SU-DHL-6 (cell line): ENCODE results near the gene GAS2L2.

ENCODE experiments used
- H2AFZ ChIP-seq: fragments of 200-600 bp; sonication (generic); 2 replicates; pipeline ENCODE4 v1.6.1; 2014; ENCODE audit warnings: low read depth, mild to moderate bottlenecking, moderate library complexity, mixed read lengths, antibody characterized with exemption, low read length; ENCODE audit not compliant: severe bottlenecking
- H3F3A ChIP-seq: fragments of 200-600 bp; shearing (Covaris generic); 2 replicates; pipeline ENCODE4 v1.6.0; 2016; ENCODE audit warnings: antibody characterized with exemption, mild to moderate bottlenecking; ENCODE audit not compliant: insufficient read depth
- H3K27ac ChIP-seq: fragments of 200-600 bp; sonication (generic); 2 replicates; pipeline ENCODE4 v1.5.1; 2016; ENCODE audit warnings: low read depth, mild to moderate bottlenecking, low read length, moderate library complexity, mixed read lengths
- H3K27me3 ChIP-seq: fragments of 200-600 bp; sonication (generic), shearing (Covaris generic); 2 replicates; pipeline ENCODE4 v1.6.0; 2014; ENCODE audit warnings: mild to moderate bottlenecking, low read length
- H3K36me3 ChIP-seq: fragments of 200-600 bp; sonication (generic); 2 replicates; pipeline ENCODE4 v1.6.1; 2014; ENCODE audit warnings: mild to moderate bottlenecking, low read length, mixed read lengths
- H3K4me2 ChIP-seq: fragments of 300-600, 200-600 bp; shearing (Covaris generic), sonication (generic); 2 replicates; pipeline ENCODE4 v1.6.0; 2014; ENCODE audit warnings: low read length, low read depth, mild to moderate bottlenecking; ENCODE audit not compliant: poor library complexity, severe bottlenecking
- H3K4me3 ChIP-seq: fragments of 200-600 bp; sonication (generic); 2 replicates; pipeline ENCODE4 v1.5.1; 2014; ENCODE audit warnings: antibody characterized with exemption, low read length, mild to moderate bottlenecking, mixed read lengths; ENCODE audit not compliant: insufficient read depth, poor library complexity, severe bottlenecking
- H3K79me2 ChIP-seq: fragments of 200-600 bp; sonication (generic); 2 replicates; pipeline ENCODE4 v1.6.1; 2014; ENCODE audit warnings: mild to moderate bottlenecking, low read length, moderate library complexity; ENCODE audit not compliant: insufficient read depth
- H3K9ac ChIP-seq: fragments of 200-600 bp; sonication (generic); 2 replicates; pipeline ENCODE4 v1.7.0; 2014; ENCODE audit warnings: mild to moderate bottlenecking, low read length
- H3K9me2 ChIP-seq: fragments of 200-600 bp; sonication (generic); replicated peaks from 2 replicates; pipeline ENCODE4 v1.6.1; 2014; ENCODE audit warnings: low read length; ENCODE audit not compliant: insufficient read depth
- H3K9me3 ChIP-seq: fragments of 200-600 bp; sonication (generic); 2 replicates; pipeline ENCODE4 v1.6.1; 2014; ENCODE audit warnings: low read length, mixed read lengths; ENCODE audit not compliant: insufficient read depth
- H4K20me1 ChIP-seq: fragments of 200-600 bp; sonication (generic); 2 replicates; pipeline ENCODE4 v1.6.1; 2014; ENCODE audit warnings: low read depth, mild to moderate bottlenecking, antibody characterized with exemption, low read length, moderate library complexity, mixed read lengths
- EZH2phosphoT487 ChIP-seq: fragments of 200-600 bp; sonication (generic), shearing (Covaris generic); conservative IDR thresholded peaks from 2 replicates; pipeline ENCODE4 v1.6.1; 2018; ENCODE audit warnings: mild to moderate bottlenecking, antibody characterized with exemption, low read length, moderate library complexity, mixed read lengths
- TF ChIP-seq, protein P1 (sequence below): fragments of 200-600 bp; sonication (generic); IDR thresholded peaks from one replicate; pipeline ENCODE4 v1.5.1; 2017; ENCODE audit warnings: antibody characterized with exemption, mild to moderate bottlenecking, low read length, moderate library complexity; ENCODE audit not compliant: insufficient read depth, poor library complexity, severe bottlenecking

Gene GAS2L2

GRCh38 chr17:35726953-35727460 is 26.0 kb downstream of the GAS2L2 start:
- Histone ChIP-seq H3K4me2 (no peak overlapping the region), H3K27ac (no peak overlapping the region), H3K36me3 (no peaks in the 10 kb centered on the region; the same call in 1 of the 2 replicates), H3K9me3 (no peaks in the 10 kb centered on the region), H3K27me3 (no peaks in the 10 kb centered on the region), H3K79me2 (no peaks in the 10 kb centered on the region), H2AFZ (no peak overlapping the region), H3K9ac (no peak overlapping the region), H3F3A (no peaks in the 10 kb centered on the region), H3K4me3 (no peak overlapping the region), H4K20me1 (no peaks in the 10 kb centered on the region), H3K9me2 (no peaks in the 10 kb centered on the region)
- TF ChIP-seq, protein P1, sequence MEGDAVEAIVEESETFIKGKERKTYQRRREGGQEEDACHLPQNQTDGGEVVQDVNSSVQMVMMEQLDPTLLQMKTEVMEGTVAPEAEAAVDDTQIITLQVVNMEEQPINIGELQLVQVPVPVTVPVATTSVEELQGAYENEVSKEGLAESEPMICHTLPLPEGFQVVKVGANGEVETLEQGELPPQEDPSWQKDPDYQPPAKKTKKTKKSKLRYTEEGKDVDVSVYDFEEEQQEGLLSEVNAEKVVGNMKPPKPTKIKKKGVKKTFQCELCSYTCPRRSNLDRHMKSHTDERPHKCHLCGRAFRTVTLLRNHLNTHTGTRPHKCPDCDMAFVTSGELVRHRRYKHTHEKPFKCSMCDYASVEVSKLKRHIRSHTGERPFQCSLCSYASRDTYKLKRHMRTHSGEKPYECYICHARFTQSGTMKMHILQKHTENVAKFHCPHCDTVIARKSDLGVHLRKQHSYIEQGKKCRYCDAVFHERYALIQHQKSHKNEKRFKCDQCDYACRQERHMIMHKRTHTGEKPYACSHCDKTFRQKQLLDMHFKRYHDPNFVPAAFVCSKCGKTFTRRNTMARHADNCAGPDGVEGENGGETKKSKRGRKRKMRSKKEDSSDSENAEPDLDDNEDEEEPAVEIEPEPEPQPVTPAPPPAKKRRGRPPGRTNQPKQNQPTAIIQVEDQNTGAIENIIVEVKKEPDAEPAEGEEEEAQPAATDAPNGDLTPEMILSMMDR, result no peak
- TF ChIP-seq EZH2phosphoT487, result no peak

DNA sequence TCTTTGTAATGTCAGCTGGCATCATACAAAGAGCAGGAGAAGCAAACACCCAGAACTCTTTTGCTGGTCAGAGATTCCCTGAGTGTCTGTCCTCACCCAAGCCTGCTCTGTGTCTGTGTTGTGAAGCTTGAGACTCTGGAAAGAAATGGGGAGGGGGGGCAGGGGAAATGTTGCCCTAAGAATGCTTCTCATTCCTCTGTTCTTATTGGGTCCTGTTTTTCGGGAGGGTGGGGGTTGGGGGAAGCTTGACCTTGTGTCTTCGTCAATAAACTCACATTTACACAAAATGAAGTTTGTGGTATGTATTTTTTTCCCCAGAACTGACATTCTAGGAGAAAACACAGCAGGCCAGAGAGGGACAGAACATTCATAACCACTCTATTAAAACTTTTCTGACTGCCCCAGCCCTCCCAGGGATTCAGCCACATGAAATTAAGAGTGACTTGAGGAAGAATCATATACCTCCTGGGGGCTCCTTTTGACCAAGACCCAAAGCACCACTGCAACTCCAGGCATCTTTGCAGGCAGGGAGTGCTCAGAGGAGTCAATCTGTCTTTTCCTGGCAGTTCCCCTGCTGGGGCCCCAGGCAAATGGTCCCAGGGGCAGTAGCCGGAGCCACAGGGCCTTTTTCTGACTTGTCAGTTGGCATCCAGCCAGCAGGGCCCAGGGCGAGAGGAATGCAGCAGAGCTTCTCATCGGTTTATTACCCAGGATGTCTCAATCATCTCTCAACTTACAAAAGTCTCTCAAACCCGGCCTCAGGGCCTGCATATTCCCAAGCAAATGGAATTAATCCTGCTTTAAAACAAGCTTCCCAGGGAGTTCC is 26.7 kb downstream of the GAS2L2 start:
- no peaks in the 10 kb centered on the region; the same call in 1 of the 2 replicates for H3K36me3 ChIP-seq
- no peaks in the 10 kb centered on the region for H4K20me1 ChIP-seq
- H3K4me2 ChIP-seq, result no peak overlapping the region
- H3K27me3 ChIP-seq, result no peaks in the 10 kb centered on the region
- no peak overlapping the region for H3K9ac ChIP-seq
- H2AFZ ChIP-seq, result no peak overlapping the region
- H3K4me3 ChIP-seq, result no peak overlapping the region
- no peaks in the 10 kb centered on the region for H3K9me3 ChIP-seq
- H3F3A ChIP-seq, result no peaks in the 10 kb centered on the region
- H3K27ac ChIP-seq, result no peak overlapping the region
- H3K79me2 ChIP-seq, result no peaks in the 10 kb centered on the region
- TF ChIP-seq, protein P1, result no peak
- TF ChIP-seq EZH2phosphoT487, result no peak
- no peaks in the 10 kb centered on the region for H3K9me2 ChIP-seq

DNA sequence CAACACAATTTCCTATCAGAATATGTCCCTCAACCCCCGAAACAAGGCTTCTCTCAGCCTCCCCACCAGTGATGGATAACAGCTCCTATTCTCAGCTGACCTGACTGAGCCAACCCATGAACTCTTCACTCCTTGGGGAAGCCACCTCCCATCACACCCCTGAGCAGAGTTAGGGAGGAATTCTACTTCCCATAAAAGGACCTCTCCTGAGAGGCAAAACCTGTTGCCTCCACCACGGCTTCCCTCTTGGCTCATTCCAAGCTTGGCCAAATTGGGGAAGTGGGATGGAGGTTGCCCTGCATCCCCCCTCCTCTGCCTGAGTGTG is 27.3 kb downstream of the GAS2L2 start:
- no peak for TF ChIP-seq EZH2phosphoT487
- TF ChIP-seq, protein P1, result no peak

More for the DNA sequence above, 27.3 kb downstream of the GAS2L2 start:
- Histone ChIP-seq H3K36me3 (no peaks in the 10 kb centered on the region; the same call in 1 of the 2 replicates), H3K4me3 (no peak overlapping the region), H3K4me2 (no peak overlapping the region), H3K9me2 (no peaks in the 10 kb centered on the region), H4K20me1 (no peaks in the 10 kb centered on the region), H2AFZ (no peak overlapping the region), H3K9me3 (no peaks in the 10 kb centered on the region), H3K27ac (no peak overlapping the region), H3F3A (no peaks in the 10 kb centered on the region), H3K9ac (no peak overlapping the region), H3K27me3 (no peaks in the 10 kb centered on the region), H3K79me2 (no peaks in the 10 kb centered on the region)
